VCaP (cell line): Measurements from ENCODE around the gene RASL10B.

ENCODE experiments used
- H3K27ac ChIP-seq: fragments of 450-650 bp; 2 replicates; pipeline ENCODE4 v1.5.1; 2017
- TF ChIP-seq, protein P1 (sequence below): fragments of 450-650 bp; conservative IDR thresholded peaks from 2 replicates; pipeline ENCODE4 v1.5.1; 2017; ENCODE audit warnings: mild to moderate bottlenecking, moderate library complexity

The RASL10B gene, protein sequence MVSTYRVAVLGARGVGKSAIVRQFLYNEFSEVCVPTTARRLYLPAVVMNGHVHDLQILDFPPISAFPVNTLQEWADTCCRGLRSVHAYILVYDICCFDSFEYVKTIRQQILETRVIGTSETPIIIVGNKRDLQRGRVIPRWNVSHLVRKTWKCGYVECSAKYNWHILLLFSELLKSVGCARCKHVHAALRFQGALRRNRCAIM

DNA sequence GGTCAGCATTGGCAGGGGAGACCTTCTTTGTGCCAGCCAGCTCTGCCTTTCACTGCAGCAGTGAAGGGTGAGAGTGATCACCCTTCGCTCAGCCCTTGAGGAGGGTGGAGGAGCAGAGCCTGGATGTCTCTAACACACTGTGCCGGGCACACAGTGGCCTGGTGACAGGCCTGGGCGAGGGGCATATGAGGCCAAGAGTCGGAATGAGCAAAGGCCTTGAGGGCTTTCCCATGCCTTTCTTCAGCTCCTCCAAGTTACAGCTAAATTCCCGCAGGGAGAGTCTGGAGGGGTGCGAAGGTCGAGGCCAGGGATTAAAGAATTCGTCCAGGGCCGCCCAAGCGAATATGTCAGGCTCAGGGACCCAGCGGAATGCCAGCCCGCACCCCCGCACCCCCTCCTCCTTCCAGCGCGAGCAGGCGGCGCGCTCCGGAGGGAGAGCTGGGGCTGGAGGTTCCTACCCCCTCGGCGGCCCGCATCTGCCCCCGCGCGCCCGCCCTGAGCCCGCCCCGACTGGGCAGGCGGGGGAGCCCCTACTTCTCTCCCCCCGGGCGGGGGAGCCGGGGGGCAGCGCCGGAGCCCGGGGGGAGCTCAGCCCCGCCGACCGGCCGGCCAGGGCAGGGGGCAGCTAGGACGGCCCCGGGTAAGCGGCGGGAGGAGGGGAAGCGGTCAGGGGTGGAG, at the start of gene RASL10B:
TSS of gene RASL10B (plus strand) at position 401 of the 678 bp plus-strand sequence. CDS start 3,546 bp downstream, outside the sequence.
- TF ChIP-seq, protein P1, sequence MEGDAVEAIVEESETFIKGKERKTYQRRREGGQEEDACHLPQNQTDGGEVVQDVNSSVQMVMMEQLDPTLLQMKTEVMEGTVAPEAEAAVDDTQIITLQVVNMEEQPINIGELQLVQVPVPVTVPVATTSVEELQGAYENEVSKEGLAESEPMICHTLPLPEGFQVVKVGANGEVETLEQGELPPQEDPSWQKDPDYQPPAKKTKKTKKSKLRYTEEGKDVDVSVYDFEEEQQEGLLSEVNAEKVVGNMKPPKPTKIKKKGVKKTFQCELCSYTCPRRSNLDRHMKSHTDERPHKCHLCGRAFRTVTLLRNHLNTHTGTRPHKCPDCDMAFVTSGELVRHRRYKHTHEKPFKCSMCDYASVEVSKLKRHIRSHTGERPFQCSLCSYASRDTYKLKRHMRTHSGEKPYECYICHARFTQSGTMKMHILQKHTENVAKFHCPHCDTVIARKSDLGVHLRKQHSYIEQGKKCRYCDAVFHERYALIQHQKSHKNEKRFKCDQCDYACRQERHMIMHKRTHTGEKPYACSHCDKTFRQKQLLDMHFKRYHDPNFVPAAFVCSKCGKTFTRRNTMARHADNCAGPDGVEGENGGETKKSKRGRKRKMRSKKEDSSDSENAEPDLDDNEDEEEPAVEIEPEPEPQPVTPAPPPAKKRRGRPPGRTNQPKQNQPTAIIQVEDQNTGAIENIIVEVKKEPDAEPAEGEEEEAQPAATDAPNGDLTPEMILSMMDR = no peak
- H3K27ac ChIP-seq = peak within 1 kb of the TSS; percentile 84; the same call in 1 of the 2 replicates

GRCh38 chr17:35683591-35683990, 47.8 kb upstream of the RASL10B start:
- TF ChIP-seq, protein P1 = no peak
- H3K27ac ChIP-seq = no peak overlapping the region

- H3K27ac ChIP-seq = no peak overlapping the region
- TF ChIP-seq, protein P1 = no peak
Observed at GRCh38 chr17:35684055-35684802, 47.2 kb upstream of the RASL10B start.

- no peak overlapping the region for H3K27ac ChIP-seq
- TF ChIP-seq, protein P1 = no peak
Observed at GRCh38 chr17:35692512-35693210, 38.8 kb upstream of the RASL10B start.

GRCh38 chr17:35693662-35694061, 37.8 kb upstream of the RASL10B start:
- no peak overlapping the region for H3K27ac ChIP-seq
- TF ChIP-seq, protein P1 = no peak

- H3K27ac ChIP-seq = no peak overlapping the region
- TF ChIP-seq, protein P1 = no peak
Observed at GRCh38 chr17:35694906-35695305, 36.5 kb upstream of the RASL10B start.

GRCh38 chr17:35695613-35696012, 35.8 kb upstream of the RASL10B start:
- TF ChIP-seq, protein P1 = no peak
- no peak overlapping the region for H3K27ac ChIP-seq
